Central memory CD8-positive, alpha-beta T cell (primary cell): ENCODE data around the gene KDM1A.
A peak's percentile ranks its signal among the peaks of the same experiment; 100 is the strongest.
"Not testable (repeated sequence)": the region's sequence is repeated elsewhere in the genome, so short reads cannot be mapped to it uniquely, and the experiment has no call there.

Experiments
- ATAC-seq: fragments of 150-1000 bp; cut with Tn5 transposase; replicated peaks from 2 replicates; pipeline ENCODE4 v1.10.0; 2022; ENCODE audit warnings: mild to moderate bottlenecking, moderate FRiP score, moderate number of reproducible peaks; ENCODE audit not compliant: poor library complexity, severe bottlenecking; ENCODE audit errors: extremely low read depth
- DNase-seq, 2 donors: peaks; one replicate each; pipeline ENCODE4 v3.0.0; 2021; ENCODE audit warnings: low spot score in 2 of 2
- H3K27ac Mint-ChIP-seq: one replicate; pipeline ENCODE4 v1.8.0; 2022; ENCODE audit warnings: low read depth, mild to moderate bottlenecking, moderate library complexity, mixed read lengths
- H3K27me3 Mint-ChIP-seq: one replicate; pipeline ENCODE4 v1.8.0; 2022; ENCODE audit warnings: mixed read lengths
- H3K36me3 Mint-ChIP-seq: one replicate; pipeline ENCODE4 v1.8.0; 2022; ENCODE audit warnings: mild to moderate bottlenecking, moderate library complexity, mixed read lengths; ENCODE audit not compliant: insufficient read depth
- H3K4me1 Mint-ChIP-seq: one replicate; pipeline ENCODE4 v1.8.0; 2022; ENCODE audit warnings: mixed read lengths
- H3K4me3 Mint-ChIP-seq: one replicate; pipeline ENCODE4 v1.8.0; 2022; ENCODE audit warnings: mild to moderate bottlenecking, moderate library complexity, mixed read lengths
- H3K9me3 Mint-ChIP-seq: one replicate; pipeline ENCODE4 v1.8.0; 2022; ENCODE audit warnings: mixed read lengths

Gene KDM1A

DNA sequence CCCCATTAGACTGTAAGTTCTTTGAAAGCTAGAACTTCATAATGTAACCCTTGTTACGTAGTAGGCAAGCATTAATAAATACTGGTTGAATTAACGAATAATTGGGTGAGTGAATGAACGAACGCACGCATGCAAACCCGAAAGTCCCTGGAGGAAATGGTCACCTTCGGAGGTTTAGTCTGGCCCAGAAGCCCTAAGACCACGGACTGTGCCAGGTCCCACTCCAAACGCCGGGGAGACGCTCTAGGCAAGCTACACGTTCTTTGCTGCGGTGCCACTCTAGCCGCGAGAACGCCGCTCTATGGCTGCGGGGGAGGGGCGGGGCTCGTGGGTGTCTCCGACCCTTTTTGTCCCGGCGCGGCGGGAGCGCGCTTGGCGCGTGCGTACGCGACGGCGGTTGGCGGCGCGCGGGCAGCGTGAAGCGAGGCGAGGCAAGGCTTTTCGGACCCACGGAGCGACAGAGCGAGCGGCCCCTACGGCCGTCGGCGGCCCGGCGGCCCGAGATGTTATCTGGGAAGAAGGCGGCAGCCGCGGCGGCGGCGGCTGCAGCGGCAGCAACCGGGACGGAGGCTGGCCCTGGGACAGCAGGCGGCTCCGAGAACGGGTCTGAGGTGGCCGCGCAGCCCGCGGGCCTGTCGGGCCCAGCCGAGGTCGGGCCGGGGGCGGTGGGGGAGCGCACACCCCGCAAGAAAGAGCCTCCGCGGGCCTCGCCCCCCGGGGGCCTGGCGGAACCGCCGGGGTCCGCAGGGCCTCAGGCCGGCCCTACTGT, at the start of gene KDM1A:
KDM1A (plus strand) TSS at position 375 of the 769 bp plus-strand sequence; CDS start at position 504, 129 bp downstream.
- Mint-ChIP-seq H3K27me3 (no peaks in the 10 kb centered on the region), H3K4me1 (peaks cover 50% of the 10 kb centered on the region), H3K4me3 (peak within 1 kb of the TSS; percentile 96), H3K27ac (peak within 1 kb of the TSS; percentile 88), H3K9me3 (peaks cover 6% of the 10 kb centered on the region), H3K36me3 (peaks cover 8% of the 10 kb centered on the region)
- DNase-seq: peak; percentile 86 to 91
- ATAC-seq: peak; percentile 97

DNA sequence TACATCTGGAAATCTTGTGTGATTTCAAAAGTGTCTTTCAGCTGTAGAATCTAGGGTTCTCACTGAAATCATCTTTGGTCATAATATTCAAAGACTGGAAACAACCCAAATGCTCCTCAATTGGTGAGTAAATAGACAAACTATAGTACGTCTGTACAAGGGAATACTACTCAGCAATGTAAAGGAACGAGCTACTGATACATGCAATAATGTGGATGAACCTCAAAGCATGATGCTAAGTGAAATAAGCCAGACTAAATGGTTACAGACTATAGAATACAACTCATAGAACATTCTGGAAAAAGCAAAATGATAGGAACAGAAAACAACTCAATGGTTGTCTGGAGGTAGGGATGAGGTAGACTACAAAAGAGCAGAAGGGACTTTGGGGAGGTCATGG, 49.2 kb upstream of the KDM1A start:
- no peak overlapping the region for H3K4me3 Mint-ChIP-seq
- DNase-seq: no peak
- no peaks in the 10 kb centered on the region for H3K4me1 Mint-ChIP-seq
- no peak for ATAC-seq
- H3K27ac Mint-ChIP-seq: no peak overlapping the region
- peaks cover 64% of the 10 kb centered on the region for H3K27me3 Mint-ChIP-seq
- H3K9me3 Mint-ChIP-seq: no peaks in the 10 kb centered on the region
- no peaks in the 10 kb centered on the region for H3K36me3 Mint-ChIP-seq

DNA sequence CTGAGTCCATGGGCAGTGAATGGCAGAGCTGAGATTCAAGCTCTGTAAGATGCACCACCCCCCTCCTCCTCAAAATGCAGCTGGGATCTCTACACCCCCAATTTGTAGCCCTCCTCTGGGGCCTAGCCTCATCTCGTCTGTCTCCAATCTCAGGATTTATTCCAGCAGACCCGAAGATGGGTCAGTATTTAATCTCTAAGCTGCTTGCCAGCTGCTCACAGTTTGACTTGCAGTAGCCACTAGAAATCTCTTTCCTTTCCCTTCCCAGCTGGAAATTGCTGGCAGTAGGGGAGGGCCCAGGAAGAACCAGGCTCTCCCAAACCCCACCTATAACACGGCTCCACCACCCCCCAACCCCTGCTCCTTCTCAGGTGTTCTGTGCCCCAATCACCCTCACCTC, 48.1 kb upstream of the KDM1A start:
- Mint-ChIP-seq H3K4me1 (no peaks in the 10 kb centered on the region), H3K4me3 (no peak overlapping the region), H3K27me3 (peaks cover 75% of the 10 kb centered on the region), H3K27ac (no peak overlapping the region), H3K36me3 (no peaks in the 10 kb centered on the region), H3K9me3 (no peaks in the 10 kb centered on the region)
- no peak for ATAC-seq
- DNase-seq: no peak

DNA sequence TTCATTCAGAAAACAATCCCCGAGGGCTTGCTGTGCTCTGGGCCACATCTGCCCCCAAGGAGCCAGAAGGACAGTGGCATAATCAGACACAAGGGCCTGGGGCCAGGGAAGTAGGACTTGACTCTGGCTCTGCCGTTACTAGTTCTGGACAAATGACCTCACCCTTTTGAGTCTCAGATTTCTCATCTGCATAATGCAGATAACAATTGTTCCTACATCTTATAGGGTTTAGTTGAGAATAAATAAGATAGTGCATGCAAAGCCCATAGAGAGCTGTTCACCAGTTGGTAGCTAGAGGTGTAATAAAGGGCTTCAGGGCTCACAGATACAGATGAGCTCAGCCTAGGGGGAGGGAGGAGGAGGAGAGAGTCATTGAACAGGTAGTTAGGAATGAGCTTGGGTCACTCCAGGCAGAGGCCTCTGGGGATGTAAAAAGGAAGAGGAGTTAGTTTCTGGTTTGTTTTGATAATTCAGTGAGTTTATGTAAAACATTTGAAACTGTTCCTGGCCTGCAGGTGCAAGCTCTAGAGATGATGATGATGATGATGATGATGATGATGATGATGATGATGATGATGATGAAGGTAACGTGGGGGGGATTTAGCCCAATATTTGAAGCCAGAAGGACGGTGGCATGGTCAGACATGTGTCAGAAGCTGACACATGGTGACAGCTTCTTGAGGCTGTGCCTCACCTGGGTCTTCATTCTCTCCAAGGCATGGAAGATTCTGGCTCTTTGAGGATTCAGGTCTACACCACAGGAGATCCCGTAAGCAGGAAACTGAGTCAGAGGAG, 47.5 kb upstream of the KDM1A start:
- no peaks in the 10 kb centered on the region for H3K9me3 Mint-ChIP-seq
- no peaks in the 10 kb centered on the region for H3K4me1 Mint-ChIP-seq
- no peak overlapping the region for H3K27ac Mint-ChIP-seq
- no peak overlapping the region for H3K4me3 Mint-ChIP-seq
- no peak for ATAC-seq
- no peak for DNase-seq
- H3K36me3 Mint-ChIP-seq: no peaks in the 10 kb centered on the region
- H3K27me3 Mint-ChIP-seq: peaks cover 82% of the 10 kb centered on the region

DNA sequence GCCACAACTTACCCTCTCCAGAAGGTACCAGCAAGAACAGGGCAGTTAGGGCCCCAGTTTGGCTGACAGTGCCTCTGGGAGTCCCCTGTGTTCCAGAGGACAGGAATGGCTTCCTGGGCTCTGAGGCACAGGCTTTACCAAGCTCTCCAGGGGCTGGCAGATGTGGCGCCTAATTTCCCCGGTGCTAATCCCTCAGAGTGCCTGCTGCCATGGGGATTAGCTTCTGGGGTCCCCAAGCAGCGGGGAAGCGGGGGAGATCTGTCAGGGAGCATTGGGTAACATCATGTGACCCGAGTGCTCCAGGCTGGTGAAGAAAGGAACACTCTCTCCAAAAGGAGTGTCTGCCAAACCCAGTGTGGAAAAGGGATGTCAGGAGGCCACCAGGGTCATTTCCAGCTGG, 46.5 kb upstream of the KDM1A start, which contains the start of gene LACTBL1:
LACTBL1 (minus strand) TSS at position 107 of the 400 bp plus-strand sequence. CDS start 550 bp downstream, outside the sequence.
- peaks cover 91% of the 10 kb centered on the region for H3K27me3 Mint-ChIP-seq
- no peaks in the 10 kb centered on the region for H3K36me3 Mint-ChIP-seq
- DNase-seq: no peak
- no peaks in the 10 kb centered on the region for H3K9me3 Mint-ChIP-seq
- no peak within 1 kb of the TSS for H3K4me3 Mint-ChIP-seq
- H3K27ac Mint-ChIP-seq: no peak within 1 kb of the TSS
- no peaks in the 10 kb centered on the region for H3K4me1 Mint-ChIP-seq
- no peak for ATAC-seq

DNA sequence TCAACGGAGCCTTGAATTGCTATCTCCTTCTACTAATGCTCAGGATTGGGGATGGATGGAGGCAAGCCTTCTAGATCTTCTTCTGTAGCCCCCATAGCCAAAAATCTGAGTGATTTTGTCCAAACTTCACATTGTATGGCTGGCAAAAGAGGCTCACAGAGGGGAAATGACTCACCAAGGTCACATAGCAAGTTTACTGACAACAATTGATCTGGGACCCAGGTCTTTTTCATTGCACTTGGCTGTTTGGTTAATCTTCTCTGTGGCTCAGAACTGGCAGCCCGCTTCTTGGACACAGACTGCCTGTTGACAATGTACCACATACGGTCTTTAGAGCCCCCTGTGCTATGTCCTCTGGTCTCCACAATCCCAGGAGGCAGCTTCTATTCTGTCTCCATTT, 43.6 kb upstream of the KDM1A start:
- H3K27ac Mint-ChIP-seq: no peak overlapping the region
- no peaks in the 10 kb centered on the region for H3K9me3 Mint-ChIP-seq
- ATAC-seq (no peak), DNase-seq (no peak)
- H3K27me3 Mint-ChIP-seq: peaks cover 67% of the 10 kb centered on the region
- H3K4me1 Mint-ChIP-seq: no peaks in the 10 kb centered on the region
- no peaks in the 10 kb centered on the region for H3K36me3 Mint-ChIP-seq
- no peak overlapping the region for H3K4me3 Mint-ChIP-seq

DNA sequence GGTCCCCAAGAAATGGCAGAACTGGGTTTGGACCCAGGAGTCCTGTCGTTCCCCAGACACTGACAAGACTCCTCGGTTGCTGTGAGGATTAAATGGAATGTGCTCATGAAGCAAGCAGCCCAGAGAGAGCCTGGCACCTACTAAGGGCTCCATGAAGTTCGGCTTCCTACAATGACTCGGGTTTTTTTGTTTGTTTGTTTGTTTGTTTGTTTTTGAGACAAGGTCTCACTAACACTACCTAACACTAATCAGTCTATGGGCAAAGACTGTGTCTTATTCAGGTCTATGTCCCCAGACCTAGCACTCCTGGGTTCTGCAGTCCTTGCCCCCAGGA, 43.2 kb upstream of the KDM1A start:
- no peaks in the 10 kb centered on the region for H3K36me3 Mint-ChIP-seq
- H3K9me3 Mint-ChIP-seq: no peaks in the 10 kb centered on the region
- no peaks in the 10 kb centered on the region for H3K4me1 Mint-ChIP-seq
- no peak overlapping the region for H3K4me3 Mint-ChIP-seq
- DNase-seq (no peak), ATAC-seq (no peak)
- H3K27ac Mint-ChIP-seq: no peak overlapping the region
- H3K27me3 Mint-ChIP-seq: peaks cover 65% of the 10 kb centered on the region

DNA sequence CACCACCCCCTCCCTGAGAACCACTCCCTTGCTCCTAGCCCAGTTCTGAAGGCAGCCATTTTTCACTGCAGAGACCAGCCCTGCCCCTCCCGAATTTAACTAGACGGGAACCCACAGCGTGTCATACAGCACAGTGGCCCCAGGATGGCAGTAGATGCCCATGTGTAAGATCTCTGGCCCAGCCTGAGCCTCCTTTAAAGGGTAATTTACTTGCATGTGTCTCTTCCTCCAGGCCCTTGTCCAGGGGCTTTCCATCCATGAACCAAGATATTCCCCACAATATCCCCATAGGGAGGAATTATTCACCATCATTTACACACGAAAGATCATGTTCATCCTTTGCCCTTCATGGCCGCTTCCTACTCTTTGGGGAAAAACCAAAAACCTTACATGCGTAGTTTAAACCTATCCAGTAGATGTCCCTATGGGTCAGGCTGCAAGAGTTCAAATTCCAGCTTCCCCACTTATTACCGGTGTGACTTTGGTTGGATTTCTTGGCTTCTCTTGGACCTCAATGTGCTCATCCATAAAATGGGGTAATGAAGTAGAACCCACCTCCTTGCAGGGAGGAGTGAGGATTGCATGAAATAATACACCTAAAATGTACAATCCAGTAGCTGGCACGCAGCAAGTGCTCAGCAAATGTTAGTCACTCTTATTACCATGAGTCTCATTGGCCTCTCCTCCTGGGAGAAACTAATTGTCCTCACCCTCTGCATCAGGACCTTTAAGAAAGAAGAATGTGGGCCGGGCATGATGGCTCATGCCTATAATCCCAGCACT, 42.6 kb upstream of the KDM1A start:
- no peak overlapping the region for H3K4me3 Mint-ChIP-seq
- peaks cover 65% of the 10 kb centered on the region for H3K27me3 Mint-ChIP-seq
- no peaks in the 10 kb centered on the region for H3K4me1 Mint-ChIP-seq
- no peak for ATAC-seq
- no peaks in the 10 kb centered on the region for H3K36me3 Mint-ChIP-seq
- DNase-seq: peak in 1 of 2 donors; percentile 33
- no peaks in the 10 kb centered on the region for H3K9me3 Mint-ChIP-seq
- H3K27ac Mint-ChIP-seq: no peak overlapping the region

DNA sequence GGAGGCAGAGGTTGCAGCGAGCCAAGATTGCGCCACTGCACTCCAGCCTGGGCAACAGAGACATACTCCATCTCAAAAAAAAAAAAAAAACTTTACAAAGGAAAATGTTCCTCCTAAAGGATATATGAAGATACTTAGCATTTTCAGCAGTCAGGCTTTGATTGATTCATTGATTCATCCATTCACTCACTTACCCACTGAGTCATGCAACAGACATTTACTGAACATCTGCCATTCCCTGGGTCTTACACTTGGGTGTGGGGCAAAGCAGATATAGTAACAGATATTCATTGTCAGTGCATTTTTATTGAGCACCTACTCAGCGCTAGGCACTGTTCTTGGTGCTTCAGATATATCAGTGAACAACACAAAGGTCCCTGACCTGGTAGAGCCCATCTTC, 41.0 kb upstream of the KDM1A start:
- no peaks in the 10 kb centered on the region for H3K36me3 Mint-ChIP-seq
- no peaks in the 10 kb centered on the region for H3K4me1 Mint-ChIP-seq
- no peak overlapping the region for H3K4me3 Mint-ChIP-seq
- ATAC-seq (no peak), DNase-seq (no peak)
- H3K27ac Mint-ChIP-seq: no peak overlapping the region
- H3K9me3 Mint-ChIP-seq: no peaks in the 10 kb centered on the region
- H3K27me3 Mint-ChIP-seq: peaks cover 63% of the 10 kb centered on the region

DNA sequence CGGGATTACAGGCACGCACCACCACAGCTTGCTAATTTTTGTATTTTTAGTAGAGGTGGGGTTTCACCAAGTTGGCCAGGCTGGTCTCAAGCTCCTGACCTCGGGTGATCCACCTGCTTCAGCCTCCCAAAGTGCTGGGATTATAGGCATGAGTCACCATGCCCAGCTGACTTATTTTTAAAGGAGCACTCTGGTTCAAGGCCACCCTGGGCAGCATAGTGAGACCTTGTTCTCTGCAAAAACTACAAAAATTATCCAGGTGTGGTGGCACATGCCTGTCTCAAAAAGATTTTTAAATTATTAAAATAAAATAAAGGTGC, 38.8 kb upstream of the KDM1A start:
- H3K9me3 Mint-ChIP-seq, H3K27ac Mint-ChIP-seq, H3K36me3 Mint-ChIP-seq, H3K4me1 Mint-ChIP-seq, ATAC-seq, DNase-seq, H3K4me3 Mint-ChIP-seq: not testable (repeated sequence)
- peaks cover 58% of the 10 kb centered on the region for H3K27me3 Mint-ChIP-seq

DNA sequence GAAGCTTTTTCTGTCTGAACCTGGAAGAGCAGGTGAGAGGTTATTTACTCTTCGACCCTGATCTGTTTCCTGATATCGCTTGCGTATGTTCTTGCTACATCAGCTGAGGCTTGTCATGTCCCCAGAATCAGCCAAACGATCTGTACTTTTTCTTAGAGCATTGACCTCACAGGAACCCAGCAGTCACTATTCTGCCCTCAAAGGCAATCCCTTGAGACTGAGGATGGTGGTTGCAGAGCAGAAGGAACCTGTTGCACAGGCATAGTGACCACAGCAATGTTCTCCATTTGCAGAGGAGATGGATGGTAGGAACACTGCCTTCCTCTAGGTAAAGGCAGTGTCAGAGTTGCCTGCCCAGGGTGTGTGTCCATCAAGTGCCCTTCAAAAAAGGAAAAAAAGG, 35.3 kb upstream of the KDM1A start:
- Mint-ChIP-seq H3K4me1 (no peaks in the 10 kb centered on the region), H3K27ac (no peak overlapping the region), H3K27me3 (peaks cover 32% of the 10 kb centered on the region), H3K4me3 (no peak overlapping the region), H3K9me3 (no peaks in the 10 kb centered on the region), H3K36me3 (no peaks in the 10 kb centered on the region)
- DNase-seq: no peak
- ATAC-seq: no peak

DNA sequence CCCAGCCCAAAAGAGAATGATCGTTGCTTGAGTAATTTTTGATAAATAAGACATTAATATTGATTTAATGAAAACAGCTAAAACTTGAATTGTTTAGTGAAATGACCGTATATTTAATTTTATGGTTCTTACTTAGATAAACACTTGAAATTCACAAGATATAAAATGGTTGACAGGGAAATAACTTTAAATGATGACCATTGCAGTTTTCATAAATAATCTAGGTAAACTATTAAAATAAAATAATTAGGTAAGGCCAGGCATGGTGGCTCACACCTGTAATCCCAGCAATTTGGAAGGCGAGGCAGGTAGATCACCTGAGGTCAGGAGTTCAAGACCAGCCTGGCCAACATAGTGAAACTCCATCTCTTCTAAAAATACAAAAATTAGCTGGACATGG, 26.9 kb upstream of the KDM1A start:
- not testable (repeated sequence) for DNase-seq, ATAC-seq, H3K9me3 Mint-ChIP-seq, H3K4me1 Mint-ChIP-seq, H3K27ac Mint-ChIP-seq, H3K4me3 Mint-ChIP-seq, H3K36me3 Mint-ChIP-seq
- H3K27me3 Mint-ChIP-seq: peaks cover 15% of the 10 kb centered on the region
